Transverse colon (tissue), 4 donors: ENCODE results near the gene QSOX2. TPM values are rescaled to one million over a fixed set of nuclear protein-coding genes. Genes with fewer than 3 reads are reported as not detected.

Experiments used
- DNase-seq: peaks from one replicate; pipeline ENCODE4 v3.0.0-alpha.2; 2019
- H3K27ac ChIP-seq, 4 donors: fragments of 200-600 bp; sonication (generic); 2 replicates each; pipeline ENCODE4 v1.5.1; 2016 to 2018; ENCODE audit warnings: inconsistent platforms in 4 of 4
- H3K27me3 ChIP-seq: fragments of 200-600 bp; sonication (generic); 2 replicates; pipeline ENCODE4 v1.5.1; 2017; ENCODE audit warnings: inconsistent platforms
- H3K36me3 ChIP-seq, 4 donors: fragments of 200-600 bp; sonication (generic); 2 replicates each; pipeline ENCODE4 v1.5.1; 2017 to 2019; ENCODE audit warnings: inconsistent platforms in 4 of 4
- H3K4me1 ChIP-seq, 4 donors: fragments of 200-600 bp; sonication (generic); 2 replicates each; pipeline ENCODE4 v1.5.1; 2017 to 2020; ENCODE audit warnings: inconsistent platforms in 4 of 4
- H3K4me3 ChIP-seq, 4 donors: fragments of 200-600 bp; sonication (generic); 1 replicate in 1 of 4; 2 replicates in 3 of 4; pipeline versions ENCODE4 v1.5.1 to v1.6.1; 2017 to 2019; ENCODE audit warnings: inconsistent platforms in 4 of 4
- H3K9me3 ChIP-seq, 2 donors: fragments of 200-600 bp; sonication (generic); 2 replicates each; pipeline ENCODE4 v1.5.1; 2017 to 2019; ENCODE audit warnings: inconsistent platforms in 2 of 2
- EP300 ChIP-seq: sonication (generic); formaldehyde crosslinking; IDR thresholded peaks from one replicate; pipeline ENCODE4 v1.6.1; 2017; ENCODE audit warnings: antibody characterized with exemption, low read depth
- POLR2A ChIP-seq: fragments of 450-650 bp; IDR thresholded peaks from one replicate; pipeline ENCODE4 v1.6.1; 2016; ENCODE audit warnings: antibody characterized with exemption, mild to moderate bottlenecking, moderate library complexity
- POLR2AphosphoS5 ChIP-seq, 3 donors: sonication (generic); formaldehyde crosslinking; IDR thresholded peaks; one replicate each; pipeline ENCODE4 v1.6.1; 2016; ENCODE audit warnings: antibody characterized with exemption in 3 of 3
- WGBS, 2 donors: methylation state at CpG; one replicate each; pipeline ENCODE4 v1.1.5; 2018; ENCODE audit warnings: low coverage in 1 of 2; 5-methylcytosine and 5-hydroxymethylcytosine counted together
- in situ Hi-C, 4 donors: fragments of 200-750 bp; cut with MboI; loops; one replicate each; pipeline versions ENCODE4 v1.15.0 to v1.15.1; 2017; ENCODE audit warnings: low sequenced_read_pairs in 3 of 4, low pct_ligation_motif_present in 1 of 4, low pct_unique_long_range_greater_than_20kb in 1 of 4
- intact Hi-C: fragments of 100-400 bp; cut with DNase I; formaldehyde crosslinking; loops from one replicate; pipeline ENCODE4 v1.15.1; 2023; ENCODE audit warnings: low total_unique reads
- total RNA-seq, 4 donors: library from RNA; depleted of rRNA; stranded (reverse); fragments of >200 nt; gene quantifications; one replicate each; pipeline ENCODE4 v1.1.0, GENCODE V29; 2016
- TF ChIP-seq, protein P1 (sequence below), 5 experiments: fragments of 200-600 bp in 3 of 5; fragments of 450-650 bp in 2 of 5; sonication (generic) in 3 of 5; IDR thresholded peaks; 1 replicate in 2 of 5; 2 replicates in 3 of 5; pipeline ENCODE4 v1.5.1; 2016 to 2017; ENCODE audit warnings: antibody characterized with exemption in 5 of 5, inconsistent platforms in 3 of 5, mild to moderate bottlenecking in 2 of 5, moderate library complexity in 1 of 5

The QSOX2 gene
- total RNA-seq, 4 donors from 2014 or later, result 3.7 to 18.1 (median 4.8) TPM

DNA sequence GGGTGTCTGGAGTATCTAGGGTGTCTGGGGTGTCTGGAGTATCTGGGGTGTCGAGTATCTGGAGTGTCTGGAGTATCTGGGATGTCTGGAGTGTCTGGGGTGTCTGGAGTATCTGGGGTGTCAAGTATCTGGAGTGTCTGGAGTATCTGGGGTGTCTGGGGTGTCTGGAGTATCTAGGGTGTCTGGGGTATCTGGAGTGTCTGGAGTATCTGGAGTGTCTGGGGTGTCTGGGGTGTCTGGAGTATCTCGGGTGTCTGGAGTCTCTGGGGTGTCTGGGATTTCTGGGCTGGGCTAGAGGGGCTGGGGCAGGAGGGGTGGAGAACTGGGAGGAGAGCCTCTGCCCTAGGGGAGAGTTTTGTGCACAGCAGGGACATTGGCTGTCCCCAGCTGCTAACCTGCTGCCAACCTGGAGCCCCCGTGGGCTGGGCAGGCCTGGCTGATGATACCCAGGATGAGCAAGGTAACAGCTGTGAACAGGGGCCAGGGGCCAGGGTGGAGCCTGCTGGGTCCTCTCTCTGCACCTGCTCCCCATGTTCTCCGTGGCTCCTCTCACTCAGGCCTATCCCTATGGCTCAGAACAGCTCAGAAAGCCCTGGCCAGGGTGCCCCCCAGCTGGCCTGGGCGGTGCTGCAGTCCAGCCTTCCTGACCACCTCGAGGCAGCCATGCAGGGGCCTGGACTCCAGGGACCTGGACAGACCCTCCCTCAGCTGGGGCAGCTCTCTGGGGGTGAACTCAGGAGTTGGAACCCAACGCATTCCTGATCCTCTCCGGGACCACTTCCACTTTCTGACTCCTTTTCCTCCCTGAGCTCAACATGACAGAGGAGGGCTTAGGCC is 70.6 kb downstream of the QSOX2 start:
- no peaks in the 10 kb centered on the region for H3K36me3 ChIP-seq
- no peak for TF ChIP-seq POLR2A
- no peak for TF ChIP-seq POLR2AphosphoS5 (IDR thresholded peaks at IDR 0.05)
- TF ChIP-seq, protein P1, sequence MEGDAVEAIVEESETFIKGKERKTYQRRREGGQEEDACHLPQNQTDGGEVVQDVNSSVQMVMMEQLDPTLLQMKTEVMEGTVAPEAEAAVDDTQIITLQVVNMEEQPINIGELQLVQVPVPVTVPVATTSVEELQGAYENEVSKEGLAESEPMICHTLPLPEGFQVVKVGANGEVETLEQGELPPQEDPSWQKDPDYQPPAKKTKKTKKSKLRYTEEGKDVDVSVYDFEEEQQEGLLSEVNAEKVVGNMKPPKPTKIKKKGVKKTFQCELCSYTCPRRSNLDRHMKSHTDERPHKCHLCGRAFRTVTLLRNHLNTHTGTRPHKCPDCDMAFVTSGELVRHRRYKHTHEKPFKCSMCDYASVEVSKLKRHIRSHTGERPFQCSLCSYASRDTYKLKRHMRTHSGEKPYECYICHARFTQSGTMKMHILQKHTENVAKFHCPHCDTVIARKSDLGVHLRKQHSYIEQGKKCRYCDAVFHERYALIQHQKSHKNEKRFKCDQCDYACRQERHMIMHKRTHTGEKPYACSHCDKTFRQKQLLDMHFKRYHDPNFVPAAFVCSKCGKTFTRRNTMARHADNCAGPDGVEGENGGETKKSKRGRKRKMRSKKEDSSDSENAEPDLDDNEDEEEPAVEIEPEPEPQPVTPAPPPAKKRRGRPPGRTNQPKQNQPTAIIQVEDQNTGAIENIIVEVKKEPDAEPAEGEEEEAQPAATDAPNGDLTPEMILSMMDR (IDR thresholded peaks at IDR 0.05), result no peak
- no peak for TF ChIP-seq EP300
- in situ Hi-C loops (loop anchor here in 1 of 4 donors (10.0 kb wide), 1 partner anchor 110 kb away; no protein-coding TSS in a partner anchor), intact Hi-C loops (no loop called here)
- H3K9me3 ChIP-seq, result no peaks in the 10 kb centered on the region
- H3K27ac ChIP-seq, result no peak overlapping the region
- no peaks in the 10 kb centered on the region for H3K4me1 ChIP-seq
- peaks cover 46% of the 10 kb centered on the region for H3K27me3 ChIP-seq
- no peak overlapping the region for H3K4me3 ChIP-seq
- 67% methylated on average over 8 of the region's 8 CpGs; no CpG with 5 or more reads in 1 of the 2 donors for WGBS, 2 donors
- no peak for DNase-seq

DNA sequence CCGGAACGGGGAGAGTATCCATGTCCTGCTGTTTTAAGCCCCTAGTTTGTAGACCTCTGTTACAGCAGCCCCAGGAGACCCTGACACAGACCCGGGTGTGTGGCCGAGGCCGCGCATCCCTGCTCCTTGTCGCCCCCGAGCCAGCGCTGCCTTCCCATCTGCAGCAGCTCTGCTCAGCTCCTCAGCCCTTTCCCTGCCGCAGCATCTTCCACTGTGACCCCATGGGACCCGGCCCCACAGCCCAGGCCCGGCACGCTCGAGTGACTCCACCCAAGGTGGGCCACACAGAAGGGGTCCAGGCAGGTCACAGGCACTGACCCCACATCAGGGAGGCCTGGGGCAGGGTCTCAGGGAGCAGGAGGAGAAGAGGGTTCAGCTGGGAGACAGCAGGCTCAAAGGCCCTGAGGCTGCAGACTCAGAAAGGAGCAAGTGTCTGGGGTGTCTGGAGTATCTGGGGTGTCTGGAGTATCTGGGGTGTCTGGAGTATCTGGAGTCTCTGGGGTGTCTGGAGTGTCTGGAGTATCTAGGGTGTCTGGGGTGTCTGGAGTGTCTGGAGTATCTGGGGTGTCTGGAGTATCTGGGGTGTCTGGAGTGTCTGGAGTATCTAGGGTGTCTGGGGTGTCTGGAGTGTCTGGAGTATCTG is 71.8 kb downstream of the QSOX2 start:
- Histone ChIP-seq H3K36me3 (no peaks in the 10 kb centered on the region), H3K27ac (no peak overlapping the region), H3K9me3 (no peaks in the 10 kb centered on the region), H3K27me3 (peaks cover 46% of the 10 kb centered on the region), H3K4me3 (no peak overlapping the region), H3K4me1 (no peaks in the 10 kb centered on the region)
- TF ChIP-seq POLR2A (no peak), POLR2AphosphoS5 (IDR thresholded peaks at IDR 0.05) (no peak), EP300 (no peak)
- TF ChIP-seq, protein P1 (IDR thresholded peaks at IDR 0.05), result no peak
- intact Hi-C loops (no loop called here), in situ Hi-C loops (loop anchor here in 1 of 4 donors (10.0 kb wide), 1 partner anchor 111 kb away; no protein-coding TSS in a partner anchor)
- WGBS, 2 donors, result 83% methylated on average over 14 of the region's 14 CpGs; no CpG with 5 or more reads in 1 of the 2 donors
- no peak for DNase-seq

DNA sequence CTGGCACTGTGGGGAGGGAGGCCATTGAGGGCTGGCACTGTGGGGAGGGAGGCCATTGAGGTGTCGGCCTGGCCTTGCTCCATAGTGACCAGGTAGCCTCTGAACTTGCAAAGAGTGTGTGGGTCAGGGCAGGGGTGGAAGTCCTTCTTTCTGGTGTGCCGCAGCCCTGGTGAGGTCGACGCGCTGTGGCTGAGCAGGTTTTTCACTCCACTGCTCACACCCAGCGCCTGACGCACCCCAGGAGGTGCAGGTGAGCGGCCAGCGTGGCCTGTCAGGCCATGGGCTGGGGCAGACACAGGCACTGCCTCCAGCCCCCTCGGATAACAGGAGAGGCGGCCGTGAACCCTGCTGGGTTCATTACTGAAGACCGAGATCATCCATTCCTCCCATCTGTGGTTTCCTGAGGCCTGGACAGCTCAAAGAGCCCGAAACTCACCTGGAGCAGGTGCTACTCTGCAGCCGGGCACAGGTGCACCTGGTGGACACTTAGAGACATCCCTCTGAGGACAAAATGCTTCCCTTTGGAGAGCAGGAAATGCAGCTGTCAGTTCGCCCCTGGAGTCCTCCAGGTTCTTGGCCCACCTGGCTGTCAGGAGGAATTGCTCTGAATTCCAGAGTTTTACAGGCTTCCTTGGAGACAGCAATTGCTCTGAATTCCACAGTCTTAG is 73.1 kb downstream of the QSOX2 start:
- DNase-seq, result no peak
- in situ Hi-C loops, result loop anchor here in 1 of 4 donors (10.0 kb wide), 1 partner anchor 112 kb away; no protein-coding TSS in a partner anchor
- TF ChIP-seq, protein P1 (IDR thresholded peaks at IDR 0.05), result no peak
- TF ChIP-seq POLR2AphosphoS5 (IDR thresholded peaks at IDR 0.05) (no peak), POLR2A (no peak), EP300 (no peak)
- Histone ChIP-seq H3K4me1 (no peaks in the 10 kb centered on the region), H3K27me3 (peaks cover 44% of the 10 kb centered on the region), H3K9me3 (no peaks in the 10 kb centered on the region), H3K4me3 (no peak overlapping the region), H3K36me3 (no peaks in the 10 kb centered on the region), H3K27ac (no peak overlapping the region)
- intact Hi-C loops, result no loop called here
- 76% methylated on average over 14 of the region's 16 CpGs; no CpG with 5 or more reads in 1 of the 2 donors for WGBS, 2 donors
